IPS-NIHi7 (cell line): ENCODE measurements around the gene C3orf20.

Experiments
- DNase-seq: peaks from one replicate; pipeline ENCODE4 v3.0.0; 2012; ENCODE audit warnings: mixed read lengths; ENCODE audit errors: extremely low spot score

C3orf20 gene

GRCh38 chr3:14758297-14758696, 83.4 kb downstream of the C3orf20 start:
- DNase-seq = no peak

- no peak for DNase-seq
Measured at GRCh38 chr3:14758959-14759358, 84.0 kb downstream of the C3orf20 start.

GRCh38 chr3:14760185-14760584, 85.2 kb downstream of the C3orf20 start:
- no peak for DNase-seq

- DNase-seq = no peak
Measured at GRCh38 chr3:14761121-14761672, 86.3 kb downstream of the C3orf20 start.

GRCh38 chr3:14761866-14762265, 86.9 kb downstream of the C3orf20 start:
- no peak for DNase-seq

- no peak for DNase-seq
Measured at GRCh38 chr3:14762701-14763100, 87.8 kb downstream of the C3orf20 start.

GRCh38 chr3:14764331-14765059, 89.6 kb downstream of the C3orf20 start:
- DNase-seq = no peak

- no peak for DNase-seq
Measured at GRCh38 chr3:14765060-14765400, 90.1 kb downstream of the C3orf20 start.

GRCh38 chr3:14765576-14766427, 90.9 kb downstream of the C3orf20 start:
- no peak for DNase-seq

- DNase-seq = no peak
Measured at GRCh38 chr3:14766428-14767244, 91.7 kb downstream of the C3orf20 start.

GRCh38 chr3:14767245-14768051, 92.5 kb downstream of the C3orf20 start:
- DNase-seq = no peak

GRCh38 chr3:14768182-14768790, 93.3 kb downstream of the C3orf20 start:
- DNase-seq = peak; percentile 10

GRCh38 chr3:14768881-14769280, 93.9 kb downstream of the C3orf20 start:
- peak; percentile 5 for DNase-seq

GRCh38 chr3:14769544-14770325, 94.8 kb downstream of the C3orf20 start:
- peak; percentile 6 for DNase-seq

- DNase-seq = no peak
Measured at GRCh38 chr3:14770591-14770990, 95.7 kb downstream of the C3orf20 start.

GRCh38 chr3:14771593-14772497, 96.9 kb downstream of the C3orf20 start:
- DNase-seq = peak; percentile 8

- peak; percentile 8 for DNase-seq
Measured at GRCh38 chr3:14772533-14773138, 97.7 kb downstream of the C3orf20 start.

- DNase-seq = no peak
Measured at GRCh38 chr3:14773281-14773680, 98.3 kb downstream of the C3orf20 start.
